Measurements from ENCODE around the gene GDF2. TPM values are rescaled to one million over a fixed set of nuclear protein-coding genes. Genes with fewer than 3 reads are reported as not detected.

GDF2 gene
- total and polyA plus RNA-seq, 2 of the 4 experiments (the other 2 are of a cell fraction), result under 0.01 TPM; not detected in 1

DNA sequence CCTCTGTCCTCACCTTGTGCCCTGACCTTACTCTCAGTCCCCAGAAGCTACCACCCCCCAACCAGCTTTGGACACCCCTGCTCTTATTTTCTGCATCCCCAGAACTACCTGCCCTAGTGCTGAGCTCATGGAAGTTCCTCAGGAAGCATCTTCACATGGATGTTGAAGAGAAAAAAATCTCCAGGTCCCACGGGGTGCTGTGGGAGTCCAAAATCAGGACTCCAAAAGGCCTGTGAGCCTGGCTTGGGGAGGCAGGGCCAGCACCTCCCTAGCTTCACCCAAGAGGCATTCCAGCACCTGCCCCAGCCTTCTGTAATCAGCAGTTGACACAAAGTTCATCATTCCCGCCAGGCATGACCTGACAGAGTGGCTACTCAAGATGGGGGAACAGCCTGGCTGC, 43.0 kb upstream of the GDF2 start:
- H3K9ac ChIP-seq (ENCODE audit: low read depth, low read length), result no peak overlapping the region
- H3K79me1 ChIP-seq (ENCODE audit: low read depth in 1 of 2, low read length in 2 of 2), result no peaks in the 10 kb centered on the region
- H4K91ac ChIP-seq (ENCODE audit: insufficient read depth, low read depth, low read length), result no peak overlapping the region
- TF ChIP-seq RAD21 (IDR thresholded peaks at IDR 0.05; ENCODE audit: low read length) (no peak), USF2 (IDR thresholded peaks at IDR 0.05; ENCODE audit: low read depth, low read length) (no peak), POLR2A (IDR thresholded peaks at IDR 0.05; ENCODE audit: low read depth, low read length) (no peak), NFE2L2 (IDR thresholded peaks at IDR 0.05; ENCODE audit: low read depth, low read length) (no peak), SMC3 (IDR thresholded peaks at IDR 0.05; ENCODE audit: low read depth, low read length) (no peak), MAZ (IDR thresholded peaks at IDR 0.05; ENCODE audit: borderline replicate concordance, low read depth, low read length) (no peak), ELK1 (IDR thresholded peaks at IDR 0.05; ENCODE audit: borderline replicate concordance, low read depth, low read length) (no peak), FOS (IDR thresholded peaks at IDR 0.05; ENCODE audit: low read depth, low read length) (no peak), CTCF (conservative IDR thresholded peaks at IDR 0.05; ENCODE audit: low read depth, low read length) (no peak), MAFK (IDR thresholded peaks at IDR 0.05; ENCODE audit: low read depth, low read length) (no peak), MXI1 (IDR thresholded peaks at IDR 0.05; ENCODE audit: borderline replicate concordance, low read depth, low read length) (no peak), RCOR1 (IDR thresholded peaks at IDR 0.05; ENCODE audit: insufficient replicate concordance, low read length) (no peak), CHD1 (IDR thresholded peaks at IDR 0.05; ENCODE audit: low read depth, low read length) (no peak), CEBPB (IDR thresholded peaks at IDR 0.05; ENCODE audit: low read depth, low read length) (no peak), RFX5 (IDR thresholded peaks at IDR 0.05; ENCODE audit: low read depth, low read length) (no peak), BHLHE40 (IDR thresholded peaks at IDR 0.05; ENCODE audit: low read depth, low read length) (no peak)
- H3K4ac ChIP-seq (ENCODE audit: low read depth, low read length), result no peak overlapping the region
- H2AK5ac ChIP-seq (ENCODE audit: low read depth, low read length), result no peak overlapping the region
- no peak overlapping the region for H2BK20ac ChIP-seq (ENCODE audit: low read depth, low read length)
- no peak overlapping the region for H3K27ac ChIP-seq (ENCODE audit: insufficient read depth, low read length)
- ChIA-PET CTCF (no interaction called here), POLR2A (ENCODE audit: unreplicated experiment) (no interaction called here)
- intact Hi-C loops (cut with micrococcal nuclease), result no loop called here
- H3K27me3 ChIP-seq (ENCODE audit: control insufficient read depth, insufficient read depth, low read length), result peaks cover 22% of the 10 kb centered on the region
- no peak overlapping the region for H2BK15ac ChIP-seq (ENCODE audit: low read depth, low read length)
- WGBS, 2 experiments (ENCODE audit: extremely low coverage in 2 of 2, insufficient read length in 1 of 2), result no CpG with 5 or more reads among the region's 2 CpGs
- H3K4me1 ChIP-seq (ENCODE audit: control insufficient read depth, insufficient read depth, low read length), result no peaks in the 10 kb centered on the region
- H3K9me1 ChIP-seq (ENCODE audit: insufficient read depth, low read length), result no peaks in the 10 kb centered on the region
- no peak overlapping the region for H2BK120ac ChIP-seq (ENCODE audit: low read depth, low read length)
- no peaks in the 10 kb centered on the region for H3K9me3 ChIP-seq (ENCODE audit: control insufficient read depth, insufficient read depth, low read length)
- H3K14ac ChIP-seq (replicated peaks; ENCODE audit: low read depth, low read length), result no peak overlapping the region
- H3K36me3 ChIP-seq (ENCODE audit: control insufficient read depth, insufficient read depth, low read length), result no peaks in the 10 kb centered on the region
- dilution Hi-C loops (cut with HindIII; ENCODE audit: low sequenced_read_pairs, unreplicated experiment), result no loop called here
- ATAC-seq (ENCODE audit: low read depth) (no peak), DNase-seq (no peak)
- no TSS peak for BruUV-seq (replicated peaks)
- no peak overlapping the region for H3K23ac ChIP-seq (ENCODE audit: low read depth, low read length)
- H2BK5ac ChIP-seq (ENCODE audit: low read depth, low read length, poor library complexity, severe bottlenecking), result no peak overlapping the region
- no peaks in the 10 kb centered on the region for H4K20me1 ChIP-seq (ENCODE audit: insufficient read depth, low read length)
- no peak overlapping the region for H2AFZ ChIP-seq (replicated peaks; ENCODE audit: low read length, poor library complexity)
- in situ Hi-C loops (cut with MboI; ENCODE audit: low sequenced_read_pairs), result no loop called here
- no peak overlapping the region for H4K8ac ChIP-seq (ENCODE audit: low read depth in 2 of 2, low read length in 2 of 2)
- H3K4me2 ChIP-seq (ENCODE audit: low read depth, low read length), result no peak overlapping the region
- H3K18ac ChIP-seq (ENCODE audit: low read depth, low read length), result no peak overlapping the region
- no peak overlapping the region for H3K56ac ChIP-seq (ENCODE audit: extremely low read depth, insufficient read depth, low read length)
- no peak overlapping the region for H3K4me3 ChIP-seq (ENCODE audit: insufficient read depth, low read depth, low read length)
- no peak overlapping the region for H4K5ac ChIP-seq (ENCODE audit: low read depth, low read length)
- peak overlapping the region; percentile 25 for H2AK9ac ChIP-seq (replicated peaks; ENCODE audit: low read depth, low read length, poor library complexity)
